PC-3 (cell line): ENCODE measurements around the gene LHX4.

Experiments used
- EZH2 ChIP-seq: fragments of 300-600 bp; sonication (generic); IDR thresholded peaks from one replicate; pipeline ENCODE4 v1.6.1; 2017; ENCODE audit warnings: antibody characterized with exemption, mild to moderate bottlenecking, low read length; ENCODE audit not compliant: unreplicated experiment
- EZH2phosphoT487 ChIP-seq: fragments of 300-600 bp; sonication (generic); IDR thresholded peaks from 2 replicates; pipeline ENCODE4 v1.6.1; 2018; ENCODE audit warnings: mild to moderate bottlenecking, antibody characterized with exemption, low read length, borderline replicate concordance
- TF ChIP-seq, protein P1 (sequence below): fragments of 300-600 bp; sonication (generic); conservative IDR thresholded peaks from 2 replicates; pipeline ENCODE4 v1.5.1; 2017; ENCODE audit warnings: antibody characterized with exemption, low read depth, mild to moderate bottlenecking, low read length

DNA sequence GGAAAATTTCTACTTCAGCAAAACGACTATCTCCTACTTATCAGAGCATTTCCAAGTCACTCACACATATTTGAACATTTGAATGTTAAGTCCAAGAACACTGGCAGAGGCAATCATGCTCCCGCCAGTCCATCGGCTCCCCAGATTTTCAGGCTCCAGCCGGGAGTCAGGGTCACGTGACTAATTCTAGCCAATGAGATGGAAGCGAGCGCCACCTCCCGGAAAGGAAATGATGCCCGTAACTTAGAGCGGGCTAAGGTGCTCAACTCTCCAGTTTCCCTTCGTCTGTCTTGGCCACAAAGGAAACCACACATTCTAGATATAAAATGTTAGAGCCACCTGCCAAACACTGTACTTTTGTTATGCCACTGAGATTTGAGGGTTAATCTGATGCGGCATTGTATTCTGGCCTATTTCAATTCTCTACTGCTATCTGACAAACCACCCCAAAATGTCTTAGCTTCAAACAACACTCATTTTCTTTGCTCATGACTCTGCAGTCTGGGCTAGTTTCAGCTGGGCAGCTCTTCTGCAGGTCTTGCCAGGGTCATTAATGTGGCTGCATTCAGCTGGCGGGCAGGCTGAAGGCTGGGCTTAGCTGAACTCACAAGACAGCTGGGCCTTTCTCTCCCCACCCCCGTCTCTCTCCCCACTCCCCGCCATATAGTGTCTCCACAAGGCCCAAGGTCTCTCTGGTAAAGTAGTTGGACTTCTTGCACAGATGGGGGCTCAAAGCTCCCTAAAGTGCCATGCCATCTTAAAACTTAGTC lies 16.5 kb upstream of the LHX4 start:
- TF ChIP-seq, protein P1, sequence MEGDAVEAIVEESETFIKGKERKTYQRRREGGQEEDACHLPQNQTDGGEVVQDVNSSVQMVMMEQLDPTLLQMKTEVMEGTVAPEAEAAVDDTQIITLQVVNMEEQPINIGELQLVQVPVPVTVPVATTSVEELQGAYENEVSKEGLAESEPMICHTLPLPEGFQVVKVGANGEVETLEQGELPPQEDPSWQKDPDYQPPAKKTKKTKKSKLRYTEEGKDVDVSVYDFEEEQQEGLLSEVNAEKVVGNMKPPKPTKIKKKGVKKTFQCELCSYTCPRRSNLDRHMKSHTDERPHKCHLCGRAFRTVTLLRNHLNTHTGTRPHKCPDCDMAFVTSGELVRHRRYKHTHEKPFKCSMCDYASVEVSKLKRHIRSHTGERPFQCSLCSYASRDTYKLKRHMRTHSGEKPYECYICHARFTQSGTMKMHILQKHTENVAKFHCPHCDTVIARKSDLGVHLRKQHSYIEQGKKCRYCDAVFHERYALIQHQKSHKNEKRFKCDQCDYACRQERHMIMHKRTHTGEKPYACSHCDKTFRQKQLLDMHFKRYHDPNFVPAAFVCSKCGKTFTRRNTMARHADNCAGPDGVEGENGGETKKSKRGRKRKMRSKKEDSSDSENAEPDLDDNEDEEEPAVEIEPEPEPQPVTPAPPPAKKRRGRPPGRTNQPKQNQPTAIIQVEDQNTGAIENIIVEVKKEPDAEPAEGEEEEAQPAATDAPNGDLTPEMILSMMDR: no peak
- TF ChIP-seq EZH2 (no peak), EZH2phosphoT487 (no peak)
